ENCODE data around the gene NFYB.

DNA sequence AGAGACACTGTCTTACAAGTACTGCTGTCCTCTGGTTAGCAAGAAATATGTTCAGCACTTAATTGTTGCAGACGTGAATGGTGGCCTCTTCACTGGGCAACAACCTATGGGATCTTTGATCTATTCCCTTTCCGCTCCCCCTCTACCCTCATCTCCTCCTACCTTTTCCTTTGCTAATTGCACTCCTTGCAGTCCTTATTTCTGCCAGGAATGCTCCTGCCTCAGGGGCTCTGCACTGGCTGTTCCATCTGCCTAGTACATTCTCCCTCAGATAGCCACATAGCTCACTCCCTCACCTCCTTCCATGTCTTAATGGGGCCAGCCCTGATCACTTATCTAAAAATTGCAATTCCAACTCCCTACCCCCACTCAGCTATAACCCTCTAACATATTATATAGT lies 4.5 kb upstream of the NFYB start:
- TF ChIP-seq, protein P1, sequence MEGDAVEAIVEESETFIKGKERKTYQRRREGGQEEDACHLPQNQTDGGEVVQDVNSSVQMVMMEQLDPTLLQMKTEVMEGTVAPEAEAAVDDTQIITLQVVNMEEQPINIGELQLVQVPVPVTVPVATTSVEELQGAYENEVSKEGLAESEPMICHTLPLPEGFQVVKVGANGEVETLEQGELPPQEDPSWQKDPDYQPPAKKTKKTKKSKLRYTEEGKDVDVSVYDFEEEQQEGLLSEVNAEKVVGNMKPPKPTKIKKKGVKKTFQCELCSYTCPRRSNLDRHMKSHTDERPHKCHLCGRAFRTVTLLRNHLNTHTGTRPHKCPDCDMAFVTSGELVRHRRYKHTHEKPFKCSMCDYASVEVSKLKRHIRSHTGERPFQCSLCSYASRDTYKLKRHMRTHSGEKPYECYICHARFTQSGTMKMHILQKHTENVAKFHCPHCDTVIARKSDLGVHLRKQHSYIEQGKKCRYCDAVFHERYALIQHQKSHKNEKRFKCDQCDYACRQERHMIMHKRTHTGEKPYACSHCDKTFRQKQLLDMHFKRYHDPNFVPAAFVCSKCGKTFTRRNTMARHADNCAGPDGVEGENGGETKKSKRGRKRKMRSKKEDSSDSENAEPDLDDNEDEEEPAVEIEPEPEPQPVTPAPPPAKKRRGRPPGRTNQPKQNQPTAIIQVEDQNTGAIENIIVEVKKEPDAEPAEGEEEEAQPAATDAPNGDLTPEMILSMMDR (IDR thresholded peaks at IDR 0.05): no peak
- no peak for TF ChIP-seq POLR2A (IDR thresholded peaks at IDR 0.05)

Data from right lobe of liver (tissue), 4 donors.